Activated T-helper 1 cell treated with Interleukin-2 at 50 U/mL for 16 hours (primary cell): ENCODE measurements around the gene DOK7.
"Not testable (repeated sequence)": the region's sequence is repeated elsewhere in the genome, so short reads cannot be mapped to it uniquely, and the experiment has no call there.

ENCODE experiments used
- DNase-seq: peaks from one replicate; pipeline ENCODE4 v3.0.0-alpha.2; 2020; ENCODE audit warnings: low read depth

The DOK7 gene

GRCh38 chr4:3442959-3443749 is 20.0 kb upstream of the DOK7 start:
- DNase-seq: peak; percentile 38

DNA sequence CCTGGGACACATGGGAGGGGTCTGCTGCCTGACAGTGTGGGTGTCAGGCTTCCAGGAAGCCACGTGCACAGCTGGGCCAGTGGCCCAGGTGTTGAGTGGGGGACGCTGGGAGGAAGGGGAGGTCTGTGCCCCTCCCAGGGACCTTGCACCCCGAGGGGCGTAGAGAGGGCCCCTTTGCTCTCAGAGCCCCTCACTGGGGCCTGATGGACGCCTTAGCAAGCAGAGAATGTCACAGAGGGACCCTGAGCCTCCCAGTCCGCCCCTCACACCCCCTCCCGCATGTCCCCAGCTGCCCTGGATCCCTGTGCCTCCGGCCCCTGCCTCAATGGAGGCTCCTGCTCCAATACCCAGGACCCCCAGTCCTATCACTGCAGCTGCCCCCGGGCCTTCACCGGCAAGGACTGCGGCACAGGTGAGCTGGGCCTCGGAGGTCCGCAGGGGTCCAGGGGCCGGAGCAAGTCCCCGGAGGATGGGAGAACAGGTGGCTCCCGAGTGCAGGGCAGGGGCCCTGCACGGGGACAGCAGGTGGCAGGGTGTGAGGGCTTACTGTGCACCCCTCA is 19.3 kb upstream of the DOK7 start:
- no peak for DNase-seq

- no peak for DNase-seq
These were observed 18.6 kb upstream of the DOK7 start for GRCh38 chr4:3444351-3445110.

- DNase-seq: no peak
These were observed 17.8 kb upstream of the DOK7 start for GRCh38 chr4:3445111-3445820.

DNA sequence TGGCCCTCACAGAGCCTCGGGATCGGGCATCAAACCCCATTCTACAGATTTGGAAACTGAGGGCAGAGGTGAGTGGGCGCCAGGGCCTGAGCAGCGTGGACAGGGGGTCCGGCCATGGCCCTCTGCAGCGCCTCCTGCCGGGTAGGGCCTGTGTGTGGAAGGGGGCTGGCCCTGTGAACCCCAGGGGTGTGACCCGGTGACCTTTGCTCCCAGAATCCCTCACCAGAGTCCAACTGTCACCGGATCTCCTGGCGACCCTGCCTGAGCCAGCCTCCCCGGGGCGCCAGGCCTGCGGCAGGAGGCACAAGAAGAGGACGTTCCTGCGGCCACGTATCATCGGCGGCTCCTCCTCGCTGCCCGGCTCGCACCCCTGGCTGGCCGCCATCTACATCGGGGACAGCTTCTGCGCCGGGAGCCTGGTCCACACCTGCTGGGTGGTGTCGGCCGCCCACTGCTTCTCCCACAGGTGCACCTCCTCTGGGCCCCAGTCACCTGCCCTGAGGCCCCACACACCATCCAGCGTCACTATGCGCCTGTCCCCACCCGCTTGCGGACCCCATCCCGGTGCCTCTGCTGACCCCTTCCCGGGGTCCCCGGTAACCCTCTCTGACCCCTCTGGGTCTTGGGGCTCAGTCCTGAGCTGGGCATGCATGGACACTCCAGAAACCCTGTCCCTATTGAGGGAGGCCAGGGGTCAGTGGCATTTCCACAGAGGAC is 17.1 kb upstream of the DOK7 start:
- DNase-seq: no peak

GRCh38 chr4:3446631-3447320 is 16.3 kb upstream of the DOK7 start:
- no peak for DNase-seq

GRCh38 chr4:3447431-3448395 is 15.4 kb upstream of the DOK7 start:
- DNase-seq: no peak

DNA sequence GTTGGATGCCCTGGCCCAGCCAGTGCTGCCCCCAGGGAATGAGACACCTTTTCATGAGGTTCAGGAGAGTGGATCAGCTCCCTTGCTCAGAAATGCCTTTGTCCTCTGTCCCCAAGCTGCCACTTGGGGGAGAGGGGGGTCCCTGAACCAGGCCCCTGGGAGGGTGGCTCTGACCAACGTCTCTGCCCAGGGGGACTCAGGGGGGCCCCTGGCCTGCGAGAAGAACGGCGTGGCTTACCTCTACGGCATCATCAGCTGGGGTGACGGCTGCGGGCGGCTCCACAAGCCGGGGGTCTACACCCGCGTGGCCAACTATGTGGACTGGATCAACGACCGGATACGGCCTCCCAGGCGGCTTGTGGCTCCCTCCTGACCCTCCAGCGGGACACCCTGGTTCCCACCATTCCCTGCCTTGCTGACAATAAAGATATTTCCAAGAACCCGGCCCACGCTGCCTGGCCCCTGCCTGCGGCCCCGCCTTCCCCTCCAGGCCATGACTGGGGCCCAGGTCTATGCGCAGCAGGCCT is 14.0 kb upstream of the DOK7 start:
- no peak for DNase-seq

- no peak for DNase-seq
These were observed 13.3 kb upstream of the DOK7 start for GRCh38 chr4:3449574-3450534.

DNA sequence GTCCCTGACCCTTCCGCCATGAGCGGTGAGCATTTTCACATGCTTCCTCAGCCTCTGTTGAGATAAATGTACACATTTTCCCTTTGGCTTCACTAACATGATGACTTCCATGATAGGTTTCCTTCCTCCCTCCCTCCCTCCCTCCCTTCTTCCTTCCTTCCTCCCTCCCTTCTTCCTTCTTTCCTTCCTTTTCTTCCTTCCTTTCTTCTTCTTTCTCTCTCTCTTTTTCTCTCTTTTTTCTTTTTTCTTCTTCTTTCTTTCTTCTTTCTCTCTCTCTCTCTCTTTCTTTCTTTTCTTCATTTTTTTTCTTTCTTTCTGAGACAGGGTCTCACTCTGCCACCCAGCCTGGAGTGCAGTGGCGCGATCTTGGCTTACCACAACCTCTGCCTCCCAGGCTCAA is 12.5 kb upstream of the DOK7 start:
- no peak for DNase-seq

- DNase-seq: no peak
These were observed 11.2 kb upstream of the DOK7 start for GRCh38 chr4:3451956-3452355.

DNA sequence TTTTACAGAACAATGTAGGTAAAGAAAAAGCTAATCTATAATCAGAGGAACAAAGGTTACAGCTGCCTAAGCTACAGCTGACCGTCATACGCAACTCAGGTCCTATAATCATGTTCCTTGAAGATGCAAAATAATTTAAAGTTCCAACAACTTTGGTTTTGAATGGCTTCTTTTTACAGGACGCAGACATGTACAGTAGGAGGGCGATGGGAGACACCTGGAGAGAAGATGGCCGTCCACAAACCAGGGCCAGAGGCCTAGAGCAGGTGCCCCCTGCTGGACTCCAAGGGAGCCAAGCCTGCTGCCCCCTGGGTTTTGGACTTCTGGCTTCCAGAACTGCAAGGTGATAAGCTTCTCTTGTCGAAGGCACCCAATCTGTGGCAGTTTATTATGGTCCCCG is 10.7 kb upstream of the DOK7 start:
- no peak for DNase-seq

GRCh38 chr4:3455596-3455995 is 7.5 kb upstream of the DOK7 start:
- not testable (repeated sequence) for DNase-seq

DNA sequence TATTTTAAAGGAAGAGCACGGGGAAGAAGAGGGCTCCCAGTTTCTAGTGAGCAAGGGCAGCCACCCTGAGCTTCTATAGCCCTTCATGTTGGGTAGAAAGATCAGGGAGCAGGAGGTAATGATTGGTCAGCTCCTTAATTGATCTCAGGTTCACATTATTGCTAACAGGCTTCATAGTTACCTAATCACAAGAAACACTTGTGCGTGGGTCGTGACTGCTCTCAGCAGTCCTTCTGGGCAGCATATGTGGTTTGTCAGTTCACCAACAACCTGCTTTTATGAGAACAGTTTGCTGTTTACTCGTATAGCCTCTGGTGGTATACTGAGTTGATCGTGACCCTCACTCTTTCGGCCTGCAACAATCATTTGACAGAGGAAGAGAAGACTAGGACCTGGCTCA is 4.7 kb upstream of the DOK7 start:
- no peak for DNase-seq

DNA sequence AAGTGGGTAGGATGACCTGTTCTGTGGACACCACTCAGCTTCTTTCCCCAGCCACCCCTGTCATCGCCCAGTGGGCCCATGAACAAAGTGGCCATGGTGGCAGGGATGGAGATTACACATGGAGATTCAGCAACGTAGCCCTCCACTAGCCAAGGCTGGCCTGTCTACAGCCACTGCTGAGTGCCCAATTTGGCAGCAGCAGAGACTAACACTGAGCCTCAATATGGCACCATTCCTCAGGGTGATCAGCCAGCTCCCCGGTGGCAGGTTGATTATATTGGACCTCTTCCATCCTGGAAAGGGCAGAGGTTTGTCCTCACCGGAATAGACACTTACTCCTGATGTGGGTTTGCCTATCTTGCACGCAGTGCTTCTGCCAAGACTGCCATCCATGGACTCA is 4.0 kb upstream of the DOK7 start:
- not testable (repeated sequence) for DNase-seq

DNA sequence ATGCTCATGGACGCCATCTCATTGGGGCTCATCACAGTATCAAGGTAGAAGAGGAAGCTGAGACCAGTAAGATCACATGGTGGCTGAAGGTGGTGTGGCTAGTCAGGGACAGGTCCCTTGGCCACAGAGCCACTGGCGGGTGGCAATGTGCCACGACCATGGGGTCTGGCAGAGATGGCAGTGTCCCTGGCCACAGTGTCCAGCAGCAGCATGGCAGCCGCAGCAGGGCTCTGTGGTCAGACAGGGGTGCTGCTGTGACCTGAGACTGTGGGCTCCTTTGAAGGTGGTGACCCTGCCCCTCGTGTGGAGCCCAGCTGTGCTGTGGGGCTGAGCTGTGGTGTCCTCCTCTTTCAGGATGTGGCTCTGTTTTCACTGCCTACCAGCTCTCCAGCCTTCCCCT is 2.2 kb upstream of the DOK7 start:
- DNase-seq: no peak

- no peak for DNase-seq
These were observed 1.4 kb upstream of the DOK7 start for GRCh38 chr4:3461515-3462291.

DNA sequence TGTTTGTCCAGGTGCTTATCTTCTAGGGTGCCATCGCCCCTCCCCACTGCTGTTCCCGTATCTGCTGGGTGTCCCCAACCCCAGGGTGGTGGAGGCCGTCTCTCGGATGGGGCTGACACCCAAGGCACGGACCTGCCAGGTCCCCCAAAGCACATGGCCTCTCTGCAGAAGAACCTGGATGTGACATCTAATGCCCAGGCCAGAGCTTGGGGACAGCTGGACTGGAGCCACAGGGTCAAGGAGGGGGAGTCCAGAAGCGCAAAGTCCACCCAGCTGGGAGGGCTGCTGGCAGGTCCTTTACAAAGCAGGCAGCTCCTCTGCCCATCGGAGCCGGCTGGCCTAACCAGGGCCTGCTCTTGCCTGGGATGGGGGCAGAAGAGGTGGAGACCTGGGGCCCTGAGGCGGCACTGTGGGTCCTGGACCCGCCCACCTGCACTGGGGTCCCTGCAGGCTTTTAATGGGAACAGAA is 751 bp upstream of the DOK7 start:
- no peak for DNase-seq
